HepG2 (cell line): ENCODE measurements around the gene IL6ST. TPM values are rescaled to one million over a fixed set of nuclear protein-coding genes. Genes with fewer than 3 reads are reported as not detected.

ENCODE experiments used
- ATAC-seq: fragments of 200-7000 bp; cut with Tn5 transposase; 3 replicates; pipeline ENCODE4 v1.9.1; 2020; ENCODE audit warnings: mild to moderate bottlenecking, moderate library complexity
- BruUV-seq: library from RNA; stranded (reverse); fragments of 400-500 nt; replicated peaks from 2 replicates; lab custom pipeline; 2021; lab: Mats Ljungman, UMichigan
- CTCF ChIA-PET: fragments of 300-600 bp; formaldehyde crosslinking; extraction: SDS; loops from one replicate; lab custom pipeline; 2021; ENCODE audit warnings: low total read pairs, inconsistent platforms, low intra/inter-chr PET ratio; lab: Yijun Ruan, JAX
- POLR2A ChIA-PET: fragments of 350-600 bp; sonication (Branson Sonifier 250); formaldehyde crosslinking; loops from one replicate; lab custom pipeline; 2020; ENCODE audit warnings: antibody characterized with exemption, inconsistent platforms; lab: Yijun Ruan, JAX
- DNase-seq: peaks from one replicate; pipeline ENCODE4 v3.0.0-alpha.2; 2015; ENCODE audit warnings: low spot score
- FAIRE-seq: peaks from 3 replicates; lab custom pipeline; 2011; peaks lifted over from hg19 to GRCh38; lab: Jason Lieb, UNC
- H2AFZ ChIP-seq: one replicate; pipeline ENCODE4 v1.6.1; 2011; ENCODE audit warnings: low read length, inconsistent platforms
- H3K27ac ChIP-seq: fragments of 300-600 bp; 3 replicates; pipeline ENCODE4 v1.8.0; 2011; ENCODE audit warnings: mixed run types, mild to moderate bottlenecking, mixed read lengths, low read length, inconsistent platforms; ENCODE audit not compliant: insufficient read depth; ENCODE audit errors: extremely low read length
- H3K27me3 ChIP-seq, 2 experiments: fragments of 200-600 bp in 1 of 2; 2 replicates in 1 of 2; 3 replicates in 1 of 2; pipeline versions ENCODE4 v1.6.0 to v1.8.0; 2011; ENCODE audit warnings: low read length in 2 of 2, mild to moderate bottlenecking in 2 of 2, moderate library complexity in 2 of 2, inconsistent platforms in 1 of 2; ENCODE audit not compliant: insufficient read depth in 2 of 2, control insufficient read depth in 1 of 2
- H3K36me3 ChIP-seq, 2 experiments: fragments of 200-600 bp in 1 of 2; replicated peaks in 1 of 2; 2 replicates in 1 of 2; 3 replicates in 1 of 2; pipeline versions ENCODE4 v1.5.1 to v1.8.0; 2011; ENCODE audit warnings: low read length in 2 of 2, inconsistent platforms in 1 of 2; ENCODE audit not compliant: insufficient read depth in 2 of 2, control insufficient read depth in 1 of 2
- H3K4me1 ChIP-seq: 2 replicates; pipeline ENCODE4 v1.5.1; 2012; ENCODE audit warnings: low read length, inconsistent platforms; ENCODE audit not compliant: insufficient read depth
- H3K4me2 ChIP-seq: 2 replicates; pipeline ENCODE4 v1.6.0; 2011; ENCODE audit warnings: low read depth, low read length, inconsistent platforms
- H3K4me3 ChIP-seq, 3 experiments: fragments of 200-600 bp in 1 of 3; sonication (generic), shearing (Covaris generic) in 1 of 3; replicated peaks in 1 of 3; 2 replicates each; pipeline ENCODE4 v1.5.1; 2011 to 2016; ENCODE audit warnings: low read length in 3 of 3, inconsistent platforms in 2 of 3, low read depth in 2 of 3, mild to moderate bottlenecking in 2 of 3, control low read depth in 1 of 3, mixed read lengths in 1 of 3; ENCODE audit not compliant: insufficient read depth in 1 of 3
- H3K79me2 ChIP-seq: one replicate; pipeline ENCODE4 v1.6.1; 2011; ENCODE audit warnings: low read length, inconsistent platforms; ENCODE audit not compliant: insufficient read depth
- H3K9ac ChIP-seq: 2 replicates; pipeline ENCODE4 v1.6.0; 2011; ENCODE audit warnings: mild to moderate bottlenecking, low read depth, low read length, inconsistent platforms; ENCODE audit not compliant: insufficient read depth
- H3K9me3 ChIP-seq: 2 replicates; pipeline ENCODE4 v1.5.1; 2012; ENCODE audit warnings: mild to moderate bottlenecking, low read length
- H4K20me1 ChIP-seq: 2 replicates; pipeline ENCODE4 v1.6.0; 2011; ENCODE audit warnings: inconsistent platforms, mild to moderate bottlenecking, low read length, moderate library complexity; ENCODE audit not compliant: insufficient read depth
- AFF4 ChIP-seq: sonication (generic); formaldehyde crosslinking; IDR thresholded peaks from 2 replicates; pipeline ENCODE4 v1.4.0; 2020; ENCODE audit warnings: missing genetic modification reagents
- CEBPB ChIP-seq: IDR thresholded peaks from 2 replicates; pipeline ENCODE4 v1.6.1; 2011; ENCODE audit warnings: low read depth, low read length, improper control_type of control experiment, borderline replicate concordance
- MAFF ChIP-seq: IDR thresholded peaks from 2 replicates; pipeline ENCODE4 v1.6.1; 2011; ENCODE audit warnings: low read depth, low read length, improper control_type of control experiment
- MAFK ChIP-seq, 2 experiments: IDR thresholded peaks in 1 of 2; conservative IDR thresholded peaks in 1 of 2; 2 replicates each; pipeline ENCODE4 v1.6.1; 2011; ENCODE audit warnings: improper control_type of control experiment in 2 of 2, low read length in 2 of 2
- MTA3 ChIP-seq: sonication (generic); formaldehyde crosslinking; IDR thresholded peaks from 2 replicates; pipeline ENCODE4 v1.4.0; 2020; ENCODE audit warnings: missing genetic modification reagents
- MTF1 ChIP-seq: sonication (generic); formaldehyde crosslinking; IDR thresholded peaks from 2 replicates; pipeline ENCODE4 v1.5.0; 2020; ENCODE audit warnings: missing genetic modification reagents
- POGZ ChIP-seq: sonication (generic); formaldehyde crosslinking; IDR thresholded peaks from 2 replicates; pipeline ENCODE4 v1.4.0; 2020; ENCODE audit warnings: mild to moderate bottlenecking, missing genetic modification reagents
- SIN3B ChIP-seq: fragments of 150-350 bp; IDR thresholded peaks from 2 replicates; pipeline ENCODE4 v1.6.1; 2014; ENCODE audit warnings: low read length
- ZBTB1 ChIP-seq: sonication (generic); formaldehyde crosslinking; IDR thresholded peaks from 2 replicates; pipeline ENCODE4 v1.4.0; 2020; ENCODE audit warnings: missing genetic modification reagents, borderline replicate concordance
- ZBTB2 ChIP-seq: sonication (generic); formaldehyde crosslinking; IDR thresholded peaks from 2 replicates; pipeline ENCODE4 v1.8.0; 2022; ENCODE audit warnings: low read depth, missing genetic modification reagents
- ZNF253 ChIP-seq: sonication (generic); formaldehyde crosslinking; IDR thresholded peaks from 2 replicates; pipeline ENCODE4 v1.8.0; 2022; ENCODE audit warnings: mild to moderate bottlenecking, missing genetic modification reagents, borderline replicate concordance
- ZNF749 ChIP-seq: sonication (generic); formaldehyde crosslinking; IDR thresholded peaks from 2 replicates; pipeline ENCODE4 v1.8.0; 2022; ENCODE audit warnings: mild to moderate bottlenecking, missing genetic modification reagents, moderate library complexity, borderline replicate concordance
- WGBS: methylation state at CpG from one replicate; pipeline ENCODE4 v1.1.6; 2017; ENCODE audit warnings: low lambda C conversion rate; 5-methylcytosine and 5-hydroxymethylcytosine counted together
- in situ Hi-C: cut with HindIII; loops from 2 replicates; pipeline ENCODE4 v1.10.0; 2017; ENCODE audit warnings: low pct_unique_long_range_greater_than_20kb; ENCODE audit not compliant: extremely low pct_ligation_motif_present
- intact Hi-C: fragments of 100-400 bp; cut with micrococcal nuclease; formaldehyde crosslinking; loops from one replicate; pipeline ENCODE4 v1.10.0; 2022; ENCODE audit not compliant: unreplicated experiment
- polyA plus RNA-seq, 8 experiments: library from polyadenylated mRNA; depleted of rRNA in 3 of 8; stranded (reverse) in 7 of 8; unstranded in 1 of 8; fragments of >200 nt; fragmentation: Illumina TruSeq in 4 of 8; extraction: Trizol in 4 of 8; gene quantifications; 2 replicates each; pipeline versions ENCODE4 v1.2.1 to v1.2.3, GENCODE V29; 2011 to 2016; ENCODE audit warnings: low read depth in 4 of 8, missing spikeins in 1 of 8, mixed read lengths in 1 of 8; ENCODE audit not compliant: insufficient read depth in 1 of 8
- total RNA-seq, 5 experiments: library from RNA; depleted of rRNA; stranded (reverse); fragments of >200 nt; fragmentation: Illumina TruSeq; extraction: Trizol; gene quantifications; 2 replicates each; pipeline ENCODE4 v1.2.3, GENCODE V29; 2016; ENCODE audit warnings: low read depth in 1 of 5

Gene IL6ST
- total and polyA plus RNA-seq, 2 of the 13 experiments (the other 11 are each of a cell fraction or from before 2014, with no cell fraction given), result 66.6 to 166 TPM

- ATAC-seq, result no peak
- in situ Hi-C loops (no loop called here), intact Hi-C loops (no loop called here)
- Histone ChIP-seq H3K4me2 (no peak overlapping the region), H3K9me3 (no peaks in the 10 kb centered on the region), H3K4me3 (no peak overlapping the region), H3K4me1 (peaks cover 15% of the 10 kb centered on the region), H3K27me3 (0 out of 5 replicates have a peak, but pooled peaks cover 0 to 6% of the 10 kb centered on the region in 2 experiments), H3K36me3 (no peaks in the 10 kb centered on the region), H2AFZ (no peak overlapping the region), H3K9ac (no peak overlapping the region), H4K20me1 (no peaks in the 10 kb centered on the region), H3K27ac (no peak overlapping the region), H3K79me2 (no peaks in the 10 kb centered on the region)
- ChIA-PET POLR2A (no interaction called here), CTCF (no interaction called here)
- no peak for TF ChIP-seq SIN3B
- TF ChIP-seq CEBPB, result 0 out of 2 replicates have a peak, but pooled peaks have one; percentile 17
- TF ChIP-seq AFF4 (CRISPR knock-in tag), result no peak
- no peak for TF ChIP-seq POGZ (CRISPR knock-in tag)
- FAIRE-seq, result no peak
- BruUV-seq, result no TSS peak
- DNase-seq, result no peak
- 3% methylated on average over 1 of the region's 1 CpG for WGBS
Measured at GRCh38 chr5:55908804-55909203, 86.0 kb downstream of the IL6ST start.

GRCh38 chr5:55907927-55908326, 86.8 kb downstream of the IL6ST start:
- ChIA-PET CTCF (no interaction called here), POLR2A (no interaction called here)
- no peak for FAIRE-seq
- H3K4me2 ChIP-seq, result no peak overlapping the region
- H4K20me1 ChIP-seq, result no peaks in the 10 kb centered on the region
- H3K27ac ChIP-seq, result no peak overlapping the region
- 81% methylated on average over 7 of the region's 7 CpGs for WGBS
- H3K4me1 ChIP-seq, result peaks cover 7% of the 10 kb centered on the region
- no peaks in the 10 kb centered on the region for H3K36me3 ChIP-seq
- H3K9ac ChIP-seq, result no peak overlapping the region
- H2AFZ ChIP-seq, result no peak overlapping the region
- no peaks in the 10 kb centered on the region for H3K9me3 ChIP-seq
- H3K79me2 ChIP-seq, result no peaks in the 10 kb centered on the region
- in situ Hi-C loops, result no loop called here
- no peak for ATAC-seq
- 0 out of 5 replicates have a peak, but pooled peaks cover 0 to 6% of the 10 kb centered on the region in 2 experiments for H3K27me3 ChIP-seq
- no peak overlapping the region for H3K4me3 ChIP-seq
- intact Hi-C loops, result no loop called here
- BruUV-seq, result no TSS peak
- TF ChIP-seq ZBTB1 (no peak), MTF1 (no peak), MAFK (conservative IDR thresholded peaks at IDR 0.05 in 1 of 2, IDR thresholded peaks at IDR 0.05 in 1 of 2; ENCODE audit: low read length in 2 of 2) (peak; percentile 62 to 81; a peak in 3 of 4 replicates), ZNF253 (no peak), ZBTB2 (CRISPR knock-in tag) (no peak), MAFF (peak; percentile 75), MTA3 (no peak), ZNF749 (CRISPR knock-in tag) (no peak)
- DNase-seq, result no peak
